HG03565 (cell line): ENCODE measurements around the gene XBP1.
"Not testable (repeated sequence)": the region's sequence is repeated elsewhere in the genome, so short reads cannot be mapped to it uniquely, and the experiment has no call there.

Source experiments
- ATAC-seq: cut with Tn5 transposase; IDR thresholded peaks from one replicate; pipeline ENCODE4 v1.9.1; 2021; ENCODE audit warnings: mild to moderate bottlenecking, moderate library complexity; ENCODE audit not compliant: unreplicated experiment

The XBP1 gene

DNA sequence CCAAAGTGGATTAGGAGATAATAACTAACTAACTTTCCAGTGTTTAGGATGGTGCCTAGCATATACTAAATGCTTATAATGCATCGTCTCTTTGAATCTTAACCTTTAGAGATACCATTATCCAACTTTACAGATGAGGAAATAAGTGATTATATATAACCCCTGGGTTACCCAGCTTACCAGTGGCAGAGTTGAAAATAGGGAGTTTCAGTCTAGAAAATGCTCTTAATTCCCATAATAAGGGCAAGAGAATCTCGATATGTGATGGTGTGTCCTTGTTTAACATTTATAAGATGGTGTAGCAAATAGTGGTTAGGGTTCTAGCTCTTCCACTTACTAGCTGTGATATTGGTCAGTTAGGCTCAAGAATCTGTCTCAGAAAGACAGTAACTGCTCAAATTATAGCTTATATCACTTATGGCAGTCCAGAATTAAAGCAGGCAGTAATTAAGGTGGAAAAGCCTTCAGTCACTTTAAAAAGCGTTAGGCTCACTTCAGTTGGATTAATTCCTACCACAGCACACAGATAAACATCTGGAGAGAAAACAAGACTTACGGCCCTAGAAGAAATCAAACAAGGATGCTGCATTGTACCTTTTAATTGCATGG is 6.3 kb downstream of the XBP1 start:
- ATAC-seq, result no peak

DNA sequence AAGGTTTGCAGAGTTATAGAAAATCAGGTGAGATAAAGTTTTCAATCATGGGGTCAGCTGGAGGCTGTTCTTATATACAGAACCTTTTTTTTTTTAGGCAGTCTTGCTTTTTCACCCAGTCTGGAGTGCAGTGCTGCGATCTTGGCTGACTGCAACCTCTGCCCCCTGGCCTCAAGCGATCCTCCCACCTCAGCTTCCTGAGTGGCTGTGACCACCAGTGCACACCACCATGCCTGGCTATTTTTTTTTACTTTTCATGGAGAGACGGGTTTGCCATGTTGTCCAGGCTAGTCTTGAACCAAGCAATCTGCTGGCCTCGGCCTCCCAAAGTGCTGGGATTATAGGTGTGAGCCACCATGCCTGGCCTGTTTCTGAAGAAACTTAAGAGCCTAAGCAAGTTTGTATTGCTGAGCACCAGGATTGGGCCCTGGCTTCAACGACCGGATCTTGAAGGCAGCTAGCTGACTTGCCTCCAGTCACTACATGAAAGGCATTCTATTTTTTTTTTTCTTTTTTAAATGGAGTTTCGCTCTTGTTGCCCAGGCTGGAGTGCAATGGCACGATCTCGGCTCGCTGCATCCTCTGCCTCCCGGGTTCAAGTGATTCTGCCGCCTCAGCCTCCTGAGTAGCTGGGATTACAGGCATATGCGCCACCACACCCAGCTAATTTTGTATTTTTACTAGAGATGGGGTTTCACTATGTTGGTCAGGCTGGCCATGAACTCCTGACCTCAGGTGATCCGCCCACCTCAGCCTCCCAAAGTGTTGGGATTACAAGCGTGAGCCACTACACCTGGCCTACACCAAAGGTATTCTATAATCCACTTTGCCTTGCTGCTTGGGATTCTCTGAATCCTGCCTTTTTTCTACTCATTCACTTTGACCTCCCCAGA is 7.6 kb downstream of the XBP1 start:
- ATAC-seq, result peak; percentile 25

DNA sequence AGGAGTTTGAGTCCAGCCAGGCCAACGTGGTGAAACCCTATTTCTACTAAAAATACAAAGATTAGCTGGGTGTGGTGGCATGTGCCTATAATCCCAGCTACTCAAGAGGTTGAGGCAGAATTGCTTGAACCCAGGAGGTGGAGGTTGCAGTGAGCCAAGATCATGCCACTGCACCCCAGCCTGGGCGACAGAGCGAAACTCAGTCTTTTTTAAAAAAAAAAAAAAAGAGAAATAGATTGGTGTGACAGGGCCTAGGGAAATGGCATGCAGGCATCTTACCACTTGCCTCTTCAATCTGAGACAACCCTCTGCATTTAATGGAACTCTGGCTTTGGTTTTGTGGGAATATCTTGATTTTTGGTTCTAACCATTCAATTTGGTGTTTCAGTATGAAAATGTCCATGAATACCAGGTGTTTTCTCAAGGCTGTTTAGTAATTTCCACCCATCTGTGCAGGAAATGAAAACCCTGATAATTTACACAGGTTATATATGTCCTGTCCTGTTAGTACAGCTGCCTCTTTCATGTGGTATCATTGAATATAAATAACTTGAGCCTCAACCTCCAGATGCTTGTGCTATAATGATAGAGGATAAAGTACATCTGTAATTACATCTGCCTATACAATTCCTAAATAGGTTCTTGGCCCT is 8.4 kb downstream of the XBP1 start:
- peak; percentile 46 for ATAC-seq

DNA sequence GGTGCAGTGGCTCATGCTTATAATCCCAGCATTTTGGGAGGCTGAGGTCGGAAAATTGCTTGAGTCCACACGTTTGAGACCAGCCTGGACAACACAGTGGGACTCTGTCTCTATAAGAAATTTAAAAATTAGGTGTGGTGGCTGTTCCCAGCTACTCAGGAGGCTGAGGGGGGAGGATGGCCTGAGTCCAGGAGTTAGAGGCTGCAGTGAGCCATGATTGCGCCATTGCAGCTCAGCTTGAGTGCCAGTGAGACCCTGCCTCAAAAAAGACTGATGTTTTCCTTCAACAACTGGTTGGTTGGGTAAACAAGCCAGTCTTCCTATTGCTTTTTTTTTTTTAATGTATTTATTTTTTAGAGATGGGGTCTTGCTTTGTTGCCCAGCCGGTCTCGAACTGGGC is 9.2 kb downstream of the XBP1 start:
- no peak for ATAC-seq

DNA sequence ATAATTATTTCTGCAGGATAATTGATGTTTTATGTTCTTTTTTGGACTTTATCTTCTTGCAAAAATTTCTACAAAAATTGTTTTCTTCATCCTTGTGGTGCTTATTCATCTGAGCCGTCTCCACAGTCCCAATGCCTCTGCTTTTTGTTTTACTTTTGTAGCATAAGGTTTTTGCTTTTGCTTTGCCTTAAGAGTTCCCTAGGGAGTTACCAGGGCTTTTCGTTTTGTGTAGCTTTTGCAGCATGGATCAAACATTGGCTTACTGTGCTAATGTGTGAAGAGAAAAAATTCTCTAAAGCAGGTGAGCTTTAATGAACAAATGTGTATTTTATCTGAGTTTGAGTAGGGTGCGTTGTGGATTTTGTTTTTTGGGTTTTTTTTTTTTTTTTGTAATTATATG is 11.8 kb downstream of the XBP1 start:
- no peak for ATAC-seq

DNA sequence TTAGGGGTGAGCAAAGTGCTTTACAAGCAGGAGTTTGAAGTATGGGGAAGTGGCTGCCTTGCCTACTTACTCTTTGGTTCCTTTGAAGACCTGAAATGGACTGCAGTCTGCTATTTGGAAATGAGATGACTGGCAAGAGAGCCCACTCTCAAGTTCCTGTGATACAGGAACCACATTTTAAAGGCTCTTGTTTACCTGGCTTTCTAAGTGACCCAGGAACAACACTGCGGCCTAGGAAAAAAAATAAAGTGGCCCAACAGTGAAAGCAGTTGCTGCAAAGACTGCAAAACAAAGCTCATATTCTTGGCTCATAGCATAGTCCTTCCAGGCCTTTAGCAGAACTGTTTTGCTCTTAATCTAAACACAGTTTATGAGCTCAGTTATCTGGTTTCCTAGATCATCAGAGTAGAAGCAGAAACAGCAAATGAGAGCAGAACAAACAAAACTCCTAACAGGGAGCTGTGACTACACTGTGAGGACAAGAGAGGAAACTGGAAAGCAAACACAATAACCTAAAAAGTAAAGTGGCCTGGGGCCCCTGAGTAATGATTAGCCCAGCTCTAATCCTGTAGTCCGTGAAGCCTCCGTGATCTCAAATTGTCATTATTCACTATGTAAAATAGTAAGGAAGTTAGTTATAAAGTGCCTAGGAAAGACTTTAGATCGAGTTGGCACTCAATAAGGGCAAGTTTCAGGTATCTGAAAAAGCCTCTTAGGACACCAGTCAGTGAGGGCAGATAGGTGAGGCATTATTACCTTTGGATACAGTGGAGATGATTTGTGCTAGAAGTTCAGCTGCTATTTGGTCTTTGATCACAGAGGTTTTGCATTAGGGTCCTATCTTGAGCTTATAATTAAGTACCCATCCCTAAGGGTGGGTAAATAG is 16.3 kb downstream of the XBP1 start:
- no peak for ATAC-seq

DNA sequence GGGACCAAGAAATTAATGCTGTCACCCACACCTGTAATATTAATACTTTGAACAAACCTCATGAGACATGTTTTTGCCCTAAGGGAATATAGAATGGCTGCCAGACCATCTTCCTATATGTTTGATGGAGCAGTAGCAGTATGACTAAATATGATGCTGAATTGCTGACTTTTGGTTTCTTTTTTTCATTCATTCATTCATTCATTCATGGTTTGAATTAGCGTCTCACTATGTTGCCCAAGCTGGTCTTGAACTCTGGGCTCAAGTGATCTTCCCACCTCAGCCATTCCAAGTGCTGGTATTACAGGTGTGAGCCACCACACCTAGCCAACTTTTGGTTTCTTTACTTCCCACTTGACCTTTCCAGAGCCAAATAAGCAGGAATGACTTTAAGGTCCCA is 20.1 kb downstream of the XBP1 start:
- ATAC-seq, result no peak

DNA sequence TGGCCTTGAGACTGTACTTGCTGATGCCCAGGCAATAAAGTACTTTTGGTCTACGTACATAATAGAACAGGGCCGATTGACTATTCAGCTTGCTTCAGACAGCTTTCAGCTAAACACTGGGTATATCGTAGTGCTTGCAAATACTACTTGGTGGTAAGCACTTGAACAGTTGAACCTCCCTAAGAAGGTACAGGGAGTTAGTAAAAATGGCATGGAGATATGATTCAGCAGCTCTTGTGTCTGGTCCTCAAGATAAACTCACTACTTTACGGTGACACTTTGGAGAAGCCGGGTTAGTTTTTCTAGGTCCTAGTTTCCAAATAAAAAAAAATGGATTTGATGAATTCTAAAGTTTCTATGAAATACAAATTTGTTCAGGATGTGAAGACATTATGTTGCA is 20.5 kb downstream of the XBP1 start:
- no peak for ATAC-seq

DNA sequence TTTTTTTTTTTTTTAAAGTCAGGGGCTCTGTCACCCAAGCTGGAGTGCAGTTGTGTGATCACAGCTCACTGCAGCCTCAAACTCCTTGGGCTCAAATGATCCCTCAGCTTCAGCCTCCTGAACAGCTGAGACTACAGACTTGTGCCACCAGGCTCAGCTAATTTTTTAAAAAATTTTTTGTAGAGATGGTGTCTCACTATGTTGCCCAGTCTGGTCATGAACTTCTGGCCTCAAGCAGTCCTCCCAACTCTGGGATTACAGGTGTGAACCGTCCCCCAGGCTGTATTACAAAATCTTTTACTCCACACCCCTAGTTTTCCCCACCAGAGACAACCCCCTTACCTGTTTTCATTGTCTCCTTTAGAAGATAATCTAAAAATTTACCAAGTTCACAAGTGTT is 26.0 kb downstream of the XBP1 start:
- ATAC-seq, result no peak

DNA sequence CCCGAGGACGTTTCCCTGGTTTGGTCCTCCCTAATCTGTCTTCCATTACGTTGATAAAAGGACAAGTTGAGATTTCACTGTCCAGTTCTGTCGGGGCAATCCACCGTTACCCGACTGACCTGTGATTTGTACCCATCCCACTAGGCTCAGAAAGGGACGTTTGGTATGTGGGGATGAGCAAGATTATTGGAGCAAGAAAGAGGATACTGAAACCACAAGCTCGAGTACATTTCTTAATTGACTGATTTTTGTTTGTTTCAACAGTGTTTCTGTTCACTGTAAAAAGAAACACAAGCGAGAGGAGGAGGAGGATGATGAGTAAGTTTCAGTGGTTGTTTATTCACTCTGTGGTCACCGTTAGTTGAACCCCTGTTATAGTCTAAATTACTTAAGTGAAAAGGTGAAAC is 26.9 kb downstream of the XBP1 start:
- ATAC-seq, result no peak

DNA sequence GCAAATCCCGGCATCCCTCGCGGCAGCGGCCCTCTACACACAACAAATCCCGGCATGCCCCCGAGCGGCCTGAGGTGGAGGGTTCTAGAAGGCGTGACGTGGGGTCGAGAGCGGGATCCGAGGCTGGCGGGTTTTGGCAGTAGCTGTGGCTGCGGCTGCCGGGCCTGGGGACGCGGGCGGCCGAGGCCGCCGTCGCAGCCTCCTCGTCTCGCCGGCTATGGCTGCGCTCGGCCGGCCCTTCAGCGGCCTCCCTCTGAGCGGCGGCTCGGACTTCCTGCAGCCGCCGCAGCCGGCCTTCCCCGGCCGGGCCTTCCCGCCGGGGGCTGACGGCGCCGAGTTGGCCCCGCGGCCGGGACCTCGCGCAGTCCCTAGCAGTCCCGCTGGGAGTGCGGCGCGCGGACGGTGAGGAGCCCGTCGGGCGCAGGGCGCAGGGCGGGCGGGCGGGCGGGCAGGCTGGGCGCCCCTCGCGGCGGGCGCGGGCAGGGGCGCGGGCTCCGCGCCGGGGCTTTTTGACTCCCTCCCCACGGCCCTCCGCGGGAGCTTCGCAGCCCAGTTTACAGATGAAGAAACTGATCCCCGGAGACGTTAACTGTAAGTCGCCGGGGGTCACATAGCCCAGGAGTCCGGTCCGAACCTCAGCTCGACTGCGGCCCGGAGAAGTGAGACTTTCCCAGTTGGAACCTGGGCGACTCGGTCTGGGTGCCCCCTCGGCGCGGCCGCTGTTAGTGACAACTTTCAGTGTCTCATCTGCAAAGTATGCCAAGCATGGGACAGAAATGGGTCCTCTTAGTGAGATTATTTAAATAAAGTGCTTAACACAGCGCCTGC is 27.5 kb downstream of the XBP1 start, which contains the start of gene CCDC117:
Gene CCDC117, plus strand, starts transcription at position 63 of the 828 bp plus-strand sequence. Its CDS starts 155 bp downstream, at position 218.
- ATAC-seq, result peak; percentile 81

DNA sequence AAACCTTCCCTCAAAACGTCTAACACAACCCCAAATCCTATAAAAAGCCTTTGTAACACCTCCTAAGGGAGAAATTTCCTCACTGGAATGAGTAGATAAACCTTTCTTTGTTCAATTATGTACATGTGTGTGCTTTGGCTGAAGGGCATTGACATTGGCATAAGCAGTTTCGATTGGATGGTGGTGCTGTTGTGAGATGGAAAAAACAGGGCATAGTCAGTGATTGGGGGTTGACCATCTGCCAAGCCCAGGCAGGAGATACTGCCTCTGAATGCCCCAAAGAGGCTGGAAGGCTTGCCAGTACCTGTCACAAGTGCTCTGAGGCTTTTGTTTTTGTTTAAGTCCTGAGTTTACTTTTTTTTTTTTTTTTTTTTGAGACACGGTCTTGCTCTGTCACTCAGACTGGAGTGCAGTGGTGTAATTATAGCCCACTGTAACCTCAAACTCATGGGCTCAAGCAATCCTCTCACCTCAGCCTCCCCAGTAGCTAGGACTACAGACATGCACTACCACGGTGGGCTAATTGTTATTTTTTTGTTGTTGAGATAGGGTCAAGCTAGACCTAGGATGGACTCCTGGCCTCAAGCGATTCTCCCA is 29.1 kb downstream of the XBP1 start:
- ATAC-seq, result no peak

DNA sequence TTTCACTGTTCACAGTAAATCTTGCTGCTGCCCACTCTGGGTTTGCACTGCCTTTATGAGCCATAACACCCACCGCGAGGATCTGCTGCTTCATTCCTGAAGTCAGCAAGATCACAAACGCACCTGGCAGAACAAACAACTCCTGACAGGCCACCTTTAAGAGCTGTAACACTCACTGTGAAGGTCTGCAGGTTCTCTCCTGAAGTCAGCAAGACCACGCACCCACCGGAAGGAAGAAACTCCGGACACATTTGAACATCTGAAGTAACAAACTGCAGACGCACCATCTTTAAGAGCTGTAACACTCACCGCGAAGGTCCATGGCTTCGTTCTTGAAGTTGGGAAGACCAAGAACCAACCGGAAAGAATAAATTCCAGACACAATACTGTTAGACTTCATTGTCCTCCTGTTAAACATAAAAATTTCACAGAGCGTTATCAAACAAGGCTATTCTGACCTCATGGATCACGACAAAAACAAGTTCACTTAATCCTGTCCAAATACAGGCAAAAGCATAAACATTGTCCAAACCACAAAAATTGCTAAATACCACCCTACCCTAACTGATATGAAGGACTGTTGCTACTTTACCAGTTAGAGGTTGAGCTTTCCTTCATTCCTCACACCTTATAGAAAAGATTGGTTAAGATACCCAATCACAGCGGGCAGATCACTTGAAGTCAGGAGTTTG is 30.8 kb downstream of the XBP1 start:
- no peak for ATAC-seq

DNA sequence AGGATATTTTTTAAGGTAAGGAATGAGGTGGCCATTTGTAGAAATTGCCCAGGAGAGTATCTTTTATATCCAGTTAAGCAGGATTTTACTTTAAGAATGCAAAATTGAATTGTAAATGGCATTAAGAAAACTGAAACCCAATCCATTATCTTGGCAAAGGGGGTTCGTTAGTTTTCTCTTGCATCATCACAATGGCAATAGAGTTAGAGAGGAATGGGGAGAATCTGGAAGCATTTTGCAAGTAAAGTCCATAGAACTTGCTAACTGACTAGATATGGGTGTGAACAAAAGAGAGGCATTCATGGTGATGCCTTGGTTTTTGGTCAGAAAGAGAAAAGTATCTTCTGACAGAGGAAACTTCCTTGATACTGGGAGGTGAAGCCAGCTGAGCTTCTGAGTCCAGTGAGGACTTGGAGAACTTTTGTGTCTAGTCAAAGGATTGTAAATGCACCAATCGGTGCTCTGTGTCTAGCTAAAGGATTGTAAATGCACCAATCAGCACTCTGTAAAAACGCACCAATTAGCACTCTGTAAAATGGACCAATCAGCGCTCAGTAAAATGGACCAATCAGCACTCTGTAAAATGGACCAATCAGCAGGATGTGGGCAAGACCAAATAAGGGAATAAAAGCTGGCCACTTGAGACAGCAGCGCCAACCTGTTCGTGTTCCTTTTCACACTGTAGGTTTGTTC is 31.5 kb downstream of the XBP1 start:
- ATAC-seq, result no peak

DNA sequence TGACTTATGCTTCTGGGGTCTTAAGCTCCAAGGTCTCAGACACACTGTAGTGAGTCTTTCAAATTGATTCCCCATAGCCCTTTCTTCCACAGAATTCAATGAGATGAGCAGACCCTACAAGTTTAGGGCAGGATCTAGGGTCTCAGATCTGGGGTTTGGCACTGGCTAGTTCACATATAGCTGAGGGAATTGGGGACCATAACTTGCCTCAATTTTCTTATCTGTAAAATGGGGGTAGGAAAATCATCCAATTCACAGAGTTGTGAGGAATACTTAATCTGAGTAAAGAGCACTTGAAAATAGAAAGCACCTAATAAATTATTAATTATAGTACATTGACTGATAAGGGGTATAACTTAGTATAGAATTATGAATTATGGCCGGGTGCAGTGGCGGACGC is 33.7 kb downstream of the XBP1 start:
- no peak for ATAC-seq

DNA sequence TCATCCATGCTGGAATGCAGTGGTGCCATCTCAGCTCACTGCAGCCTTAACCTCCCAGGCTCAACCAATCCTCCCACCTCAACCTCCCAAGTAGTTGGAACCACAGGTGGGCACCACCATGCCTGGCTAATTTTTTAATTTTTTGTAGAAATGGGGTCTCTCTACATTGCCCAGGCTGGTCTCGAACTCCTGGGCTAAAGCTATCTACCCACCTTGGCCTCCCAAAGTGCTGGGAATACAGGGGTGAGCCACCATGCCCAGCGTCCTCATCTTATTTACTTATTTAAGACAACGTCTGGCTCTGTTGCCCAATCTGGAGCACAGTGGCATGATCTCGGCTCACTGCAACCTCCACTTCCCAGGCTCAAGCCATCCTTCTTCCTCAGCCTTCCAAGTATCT is 38.4 kb downstream of the XBP1 start:
- ATAC-seq, result not testable (repeated sequence)

DNA sequence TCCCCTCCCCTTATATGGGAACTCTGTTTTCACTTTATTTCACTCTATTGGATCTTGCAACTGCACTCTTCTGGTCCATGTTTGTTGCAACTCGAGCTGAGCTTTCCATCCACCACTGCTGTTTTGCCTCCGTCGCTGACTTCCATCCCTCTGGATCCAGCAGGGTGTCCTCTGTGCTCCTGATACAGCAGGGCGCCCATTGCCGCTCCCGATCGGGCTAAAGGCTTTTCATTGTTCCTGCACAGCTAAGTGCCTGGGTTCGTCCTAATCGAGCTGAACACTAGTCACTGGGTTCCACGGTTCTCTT is 39.0 kb downstream of the XBP1 start:
- ATAC-seq, result no peak

DNA sequence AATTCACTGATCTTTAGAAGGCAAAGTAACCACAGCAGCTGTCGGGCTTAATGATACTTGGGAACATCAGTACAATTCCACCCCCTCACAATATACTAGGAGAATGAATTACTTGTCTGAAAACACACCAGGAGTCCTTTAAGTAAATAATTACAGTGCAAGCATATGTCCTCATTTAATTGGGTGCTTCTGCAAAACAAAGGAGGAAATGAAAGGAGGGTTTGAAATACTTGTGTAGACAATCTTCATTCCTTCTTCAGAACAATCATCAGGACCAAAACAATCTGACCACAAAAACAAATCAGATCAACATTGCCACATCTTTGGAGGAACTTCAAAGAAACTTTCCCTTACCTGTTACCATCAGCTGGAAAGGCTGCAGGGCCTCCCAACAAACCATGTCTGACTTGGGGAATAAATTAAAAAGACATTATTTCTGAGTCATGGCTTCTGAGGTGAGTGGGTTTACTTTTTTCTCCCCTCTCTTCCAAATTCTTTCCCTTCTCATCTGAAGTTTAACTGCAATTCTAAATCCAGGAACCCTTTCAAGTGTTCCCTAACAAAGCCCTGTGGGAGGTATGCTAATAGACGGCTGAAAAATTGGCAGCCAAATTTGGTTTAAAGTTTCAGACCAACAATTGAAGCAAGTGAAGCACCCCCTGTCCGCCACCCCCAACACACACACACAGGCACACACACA is 40.4 kb downstream of the XBP1 start:
- ATAC-seq, result no peak
